ENCODE data around the gene PHF21A. TPM values are rescaled to one million over a fixed set of nuclear protein-coding genes. Genes with fewer than 3 reads are reported as not detected.

PHF21A gene
- total RNA-seq, 2 experiments from 2014 or later, result 45.4 to 49.0 TPM

- DNase-seq, result no peak
- peaks cover 18% of the 10 kb centered on the region for H3K4me1 Mint-ChIP-seq
- H3K9me3 Mint-ChIP-seq, result no peaks in the 10 kb centered on the region
- H3K36me3 Mint-ChIP-seq, result peaks cover 8% of the 10 kb centered on the region
- ATAC-seq (ENCODE audit: low read depth), result peak; percentile 68
- H3K4me3 Mint-ChIP-seq, result peak overlapping the region; percentile 79
- POLR2A ChIA-PET, result interaction anchor here (1.0 kb wide), 1 partner anchor 21 kb away, joined by 3 read pairs; no protein-coding TSS in a partner anchor
- no peaks in the 10 kb centered on the region for H3K27me3 Mint-ChIP-seq
- peak overlapping the region; percentile 83 for H3K27ac Mint-ChIP-seq
Measured at GRCh38 chr11:46099963-46100316, 21.3 kb downstream of the PHF21A start.

GRCh38 chr11:46090375-46090774, 30.9 kb downstream of the PHF21A start:
- DNase-seq, result no peak
- Mint-ChIP-seq H3K4me1 (no peaks in the 10 kb centered on the region), H3K4me3 (no peak overlapping the region)

GRCh38 chr11:46079662-46080061, 41.6 kb downstream of the PHF21A start:
- POLR2A ChIA-PET, result no interaction called here
- H3K4me3 Mint-ChIP-seq, result no peak overlapping the region
- H3K36me3 Mint-ChIP-seq, result peaks cover 8% of the 10 kb centered on the region
- DNase-seq (no peak), ATAC-seq (ENCODE audit: low read depth) (no peak)
- no peaks in the 10 kb centered on the region for H3K9me3 Mint-ChIP-seq
- peaks cover 3% of the 10 kb centered on the region for H3K4me1 Mint-ChIP-seq
- H3K27me3 Mint-ChIP-seq, result no peaks in the 10 kb centered on the region
- no peak overlapping the region for H3K27ac Mint-ChIP-seq

More at GRCh38 chr11:46090375-46090774, 30.9 kb downstream of the PHF21A start:
- Mint-ChIP-seq H3K27me3 (no peaks in the 10 kb centered on the region), H3K27ac (no peak overlapping the region), H3K36me3 (peaks cover 4% of the 10 kb centered on the region), H3K9me3 (no peaks in the 10 kb centered on the region)
- no peak for ATAC-seq (ENCODE audit: low read depth)
- POLR2A ChIA-PET, result interaction anchor here (0.6 kb wide), 1 partner anchor 67 kb away, joined by 7 read pairs; no protein-coding TSS in a partner anchor

- H3K27ac Mint-ChIP-seq, result no peak overlapping the region
- peaks cover 7% of the 10 kb centered on the region for H3K4me1 Mint-ChIP-seq
- no peak for ATAC-seq (ENCODE audit: low read depth)
- no peak overlapping the region for H3K4me3 Mint-ChIP-seq
- peaks cover 4% of the 10 kb centered on the region for H3K36me3 Mint-ChIP-seq
- no peak for DNase-seq
- POLR2A ChIA-PET, result no interaction called here
- no peaks in the 10 kb centered on the region for H3K9me3 Mint-ChIP-seq
- H3K27me3 Mint-ChIP-seq, result no peaks in the 10 kb centered on the region
Measured at GRCh38 chr11:46075928-46076327, 45.3 kb downstream of the PHF21A start.

- no peak for ATAC-seq (ENCODE audit: low read depth)
- no peaks in the 10 kb centered on the region for H3K27me3 Mint-ChIP-seq
- no peak overlapping the region for H3K4me3 Mint-ChIP-seq
- no peak for DNase-seq
- peaks cover 2% of the 10 kb centered on the region for H3K36me3 Mint-ChIP-seq
- POLR2A ChIA-PET, result no interaction called here
- H3K9me3 Mint-ChIP-seq, result no peaks in the 10 kb centered on the region
- no peak overlapping the region for H3K27ac Mint-ChIP-seq
- peaks cover 7% of the 10 kb centered on the region for H3K4me1 Mint-ChIP-seq
Measured at GRCh38 chr11:46075168-46075567, 46.1 kb downstream of the PHF21A start.

- no peak overlapping the region for H3K4me3 Mint-ChIP-seq
- ATAC-seq (ENCODE audit: low read depth) (no peak), DNase-seq (no peak)
- H3K4me1 Mint-ChIP-seq, result peaks cover 9% of the 10 kb centered on the region
- H3K9me3 Mint-ChIP-seq, result no peaks in the 10 kb centered on the region
- H3K36me3 Mint-ChIP-seq, result peaks cover 4% of the 10 kb centered on the region
- no peaks in the 10 kb centered on the region for H3K27me3 Mint-ChIP-seq
- POLR2A ChIA-PET, result no interaction called here
- H3K27ac Mint-ChIP-seq, result no peak overlapping the region
Measured at GRCh38 chr11:46073632-46074031, 47.6 kb downstream of the PHF21A start.

GRCh38 chr11:46072172-46072964, 48.9 kb downstream of the PHF21A start:
- peaks cover 9% of the 10 kb centered on the region for H3K4me1 Mint-ChIP-seq
- no peak overlapping the region for H3K4me3 Mint-ChIP-seq
- no peaks in the 10 kb centered on the region for H3K9me3 Mint-ChIP-seq
- POLR2A ChIA-PET, result no interaction called here
- peaks cover 4% of the 10 kb centered on the region for H3K36me3 Mint-ChIP-seq
- no peak overlapping the region for H3K27ac Mint-ChIP-seq
- ATAC-seq (ENCODE audit: low read depth) (no peak), DNase-seq (no peak)
- H3K27me3 Mint-ChIP-seq, result no peaks in the 10 kb centered on the region

- no peak overlapping the region for H3K4me3 Mint-ChIP-seq
- H3K27ac Mint-ChIP-seq, result no peak overlapping the region
- H3K36me3 Mint-ChIP-seq, result peaks cover 4% of the 10 kb centered on the region
- ATAC-seq (ENCODE audit: low read depth) (no peak), DNase-seq (no peak)
- H3K27me3 Mint-ChIP-seq, result no peaks in the 10 kb centered on the region
- POLR2A ChIA-PET, result no interaction called here
- H3K9me3 Mint-ChIP-seq, result no peaks in the 10 kb centered on the region
- H3K4me1 Mint-ChIP-seq, result peaks cover 9% of the 10 kb centered on the region
Measured at GRCh38 chr11:46071091-46071490, 50.2 kb downstream of the PHF21A start.

- no peak overlapping the region for H3K4me3 Mint-ChIP-seq
Measured at GRCh38 chr11:46069595-46069994, 51.7 kb downstream of the PHF21A start.

GRCh38 chr11:46066335-46066734, 54.9 kb downstream of the PHF21A start:
- H3K27ac Mint-ChIP-seq, result no peak overlapping the region
- DNase-seq, result no peak
- peaks cover 6% of the 10 kb centered on the region for H3K4me1 Mint-ChIP-seq
- POLR2A ChIA-PET, result no interaction called here
- no peaks in the 10 kb centered on the region for H3K27me3 Mint-ChIP-seq
- ATAC-seq (ENCODE audit: low read depth), result no peak
- H3K9me3 Mint-ChIP-seq, result no peaks in the 10 kb centered on the region
- H3K4me3 Mint-ChIP-seq, result no peak overlapping the region
- peaks cover 4% of the 10 kb centered on the region for H3K36me3 Mint-ChIP-seq

More at GRCh38 chr11:46069595-46069994, 51.7 kb downstream of the PHF21A start:
- ATAC-seq (ENCODE audit: low read depth) (no peak), DNase-seq (no peak)
- H3K4me1 Mint-ChIP-seq, result peaks cover 10% of the 10 kb centered on the region
- H3K9me3 Mint-ChIP-seq, result no peaks in the 10 kb centered on the region
- POLR2A ChIA-PET, result no interaction called here
- no peaks in the 10 kb centered on the region for H3K27me3 Mint-ChIP-seq
- H3K27ac Mint-ChIP-seq, result no peak overlapping the region
- peaks cover 4% of the 10 kb centered on the region for H3K36me3 Mint-ChIP-seq

- H3K36me3 Mint-ChIP-seq, result peaks cover 4% of the 10 kb centered on the region
- H3K27ac Mint-ChIP-seq, result no peak overlapping the region
- POLR2A ChIA-PET, result no interaction called here
- no peak overlapping the region for H3K4me3 Mint-ChIP-seq
- H3K9me3 Mint-ChIP-seq, result no peaks in the 10 kb centered on the region
- peaks cover 6% of the 10 kb centered on the region for H3K4me1 Mint-ChIP-seq
- DNase-seq (no peak), ATAC-seq (ENCODE audit: low read depth) (no peak)
- H3K27me3 Mint-ChIP-seq, result no peaks in the 10 kb centered on the region
Measured at GRCh38 chr11:46065681-46066080, 55.6 kb downstream of the PHF21A start.

GRCh38 chr11:46064221-46064620, 57.0 kb downstream of the PHF21A start:
- POLR2A ChIA-PET, result no interaction called here
- no peaks in the 10 kb centered on the region for H3K27me3 Mint-ChIP-seq
- ATAC-seq (ENCODE audit: low read depth) (no peak), DNase-seq (no peak)
- peaks cover 4% of the 10 kb centered on the region for H3K4me1 Mint-ChIP-seq
- no peaks in the 10 kb centered on the region for H3K9me3 Mint-ChIP-seq
- H3K4me3 Mint-ChIP-seq, result no peak overlapping the region
- H3K36me3 Mint-ChIP-seq, result peaks cover 2% of the 10 kb centered on the region
- no peak overlapping the region for H3K27ac Mint-ChIP-seq

GRCh38 chr11:46063138-46063537, 58.1 kb downstream of the PHF21A start:
- no peak for DNase-seq
- H3K27ac Mint-ChIP-seq, result no peak overlapping the region
- H3K36me3 Mint-ChIP-seq, result peaks cover 2% of the 10 kb centered on the region
- no peak overlapping the region for H3K4me3 Mint-ChIP-seq
- POLR2A ChIA-PET, result no interaction called here
- no peaks in the 10 kb centered on the region for H3K9me3 Mint-ChIP-seq
- H3K4me1 Mint-ChIP-seq, result peaks cover 4% of the 10 kb centered on the region
- H3K27me3 Mint-ChIP-seq, result no peaks in the 10 kb centered on the region
- no peak for ATAC-seq (ENCODE audit: low read depth)

GRCh38 chr11:46060013-46060412, 61.2 kb downstream of the PHF21A start:
- DNase-seq (no peak), ATAC-seq (ENCODE audit: low read depth) (no peak)
- Mint-ChIP-seq H3K9me3 (no peaks in the 10 kb centered on the region), H3K36me3 (no peaks in the 10 kb centered on the region), H3K4me1 (no peaks in the 10 kb centered on the region), H3K27ac (no peak overlapping the region), H3K27me3 (no peaks in the 10 kb centered on the region), H3K4me3 (no peak overlapping the region)
- POLR2A ChIA-PET, result no interaction called here

Data from activated naive CD8-positive, alpha-beta T cell treated with anti-CD3 and anti-CD28 coated beads, Interleukin-2, amount 10 ng/mL, durations not matched to agents 7 days and 5 days (primary cell).